ENCODE measurements around the gene NSG2.

Gene NSG2

GRCh38 chr5:174147551-174147950, 102.0 kb downstream of the NSG2 start:
- no peak overlapping the region for H3K27ac ChIP-seq
- no peak for TF ChIP-seq CTCF (IDR thresholded peaks at IDR 0.05; ENCODE audit: low read depth, low read length, missing control alignments)
- in situ Hi-C loops (cut with HindIII; ENCODE audit: low pct_ligation_motif_present, low sequenced_read_pairs) = no loop called here
- H3K27me3 ChIP-seq (replicated peaks) = no peaks in the 10 kb centered on the region
- H3K4me3 ChIP-seq (ENCODE audit: low read depth, low read length) = no peak overlapping the region
- no peak for DNase-seq
- no peaks in the 10 kb centered on the region for H3K36me3 ChIP-seq (replicated peaks)

- H3K27me3 ChIP-seq (replicated peaks) = no peaks in the 10 kb centered on the region
Observed at GRCh38 chr5:174148721-174149120, 103.2 kb downstream of the NSG2 start.

GRCh38 chr5:174149426-174149825, 103.9 kb downstream of the NSG2 start:
- H3K4me3 ChIP-seq (ENCODE audit: low read depth, low read length) = no peak overlapping the region
- no peaks in the 10 kb centered on the region for H3K36me3 ChIP-seq (replicated peaks)
- in situ Hi-C loops (cut with HindIII; ENCODE audit: low pct_ligation_motif_present, low sequenced_read_pairs) = no loop called here
- no peak for TF ChIP-seq CTCF (IDR thresholded peaks at IDR 0.05; ENCODE audit: low read depth, low read length, missing control alignments)
- H3K27me3 ChIP-seq (replicated peaks) = no peaks in the 10 kb centered on the region
- DNase-seq = no peak
- no peak overlapping the region for H3K27ac ChIP-seq

More at GRCh38 chr5:174148721-174149120, 103.2 kb downstream of the NSG2 start:
- no peak for TF ChIP-seq CTCF (IDR thresholded peaks at IDR 0.05; ENCODE audit: low read depth, low read length, missing control alignments)
- Histone ChIP-seq H3K27ac (no peak overlapping the region), H3K36me3 (replicated peaks) (no peaks in the 10 kb centered on the region), H3K4me3 (ENCODE audit: low read depth, low read length) (no peak overlapping the region)
- DNase-seq = no peak
- in situ Hi-C loops (cut with HindIII; ENCODE audit: low pct_ligation_motif_present, low sequenced_read_pairs) = no loop called here

GRCh38 chr5:174149989-174150388, 104.5 kb downstream of the NSG2 start:
- Histone ChIP-seq H3K27ac (no peak overlapping the region), H3K4me3 (ENCODE audit: low read depth, low read length) (no peak overlapping the region), H3K36me3 (replicated peaks) (no peaks in the 10 kb centered on the region), H3K27me3 (replicated peaks) (no peaks in the 10 kb centered on the region)
- no peak for DNase-seq
- in situ Hi-C loops (cut with HindIII; ENCODE audit: low pct_ligation_motif_present, low sequenced_read_pairs) = no loop called here
- no peak for TF ChIP-seq CTCF (IDR thresholded peaks at IDR 0.05; ENCODE audit: low read depth, low read length, missing control alignments)

- in situ Hi-C loops (cut with HindIII; ENCODE audit: low pct_ligation_motif_present, low sequenced_read_pairs) = no loop called here
- DNase-seq = no peak
- H3K27ac ChIP-seq = no peak overlapping the region
- no peaks in the 10 kb centered on the region for H3K27me3 ChIP-seq (replicated peaks)
- no peak for TF ChIP-seq CTCF (IDR thresholded peaks at IDR 0.05; ENCODE audit: low read depth, low read length, missing control alignments)
- no peaks in the 10 kb centered on the region for H3K36me3 ChIP-seq (replicated peaks)
- no peak overlapping the region for H3K4me3 ChIP-seq (ENCODE audit: low read depth, low read length)
Observed at GRCh38 chr5:174151599-174152181, 106.2 kb downstream of the NSG2 start.

- H3K4me3 ChIP-seq (ENCODE audit: low read depth, low read length) = no peak overlapping the region
- no peak for DNase-seq
- in situ Hi-C loops (cut with HindIII; ENCODE audit: low pct_ligation_motif_present, low sequenced_read_pairs) = no loop called here
- H3K27me3 ChIP-seq (replicated peaks) = no peaks in the 10 kb centered on the region
- no peak for TF ChIP-seq CTCF (IDR thresholded peaks at IDR 0.05; ENCODE audit: low read depth, low read length, missing control alignments)
- H3K27ac ChIP-seq = no peak overlapping the region
- no peaks in the 10 kb centered on the region for H3K36me3 ChIP-seq (replicated peaks)
Observed at GRCh38 chr5:174154559-174154958, 109.1 kb downstream of the NSG2 start.

Data from brain microvascular endothelial cell (primary cell).